Measurements from ENCODE around the gene SCD5.

Gene SCD5

DNA sequence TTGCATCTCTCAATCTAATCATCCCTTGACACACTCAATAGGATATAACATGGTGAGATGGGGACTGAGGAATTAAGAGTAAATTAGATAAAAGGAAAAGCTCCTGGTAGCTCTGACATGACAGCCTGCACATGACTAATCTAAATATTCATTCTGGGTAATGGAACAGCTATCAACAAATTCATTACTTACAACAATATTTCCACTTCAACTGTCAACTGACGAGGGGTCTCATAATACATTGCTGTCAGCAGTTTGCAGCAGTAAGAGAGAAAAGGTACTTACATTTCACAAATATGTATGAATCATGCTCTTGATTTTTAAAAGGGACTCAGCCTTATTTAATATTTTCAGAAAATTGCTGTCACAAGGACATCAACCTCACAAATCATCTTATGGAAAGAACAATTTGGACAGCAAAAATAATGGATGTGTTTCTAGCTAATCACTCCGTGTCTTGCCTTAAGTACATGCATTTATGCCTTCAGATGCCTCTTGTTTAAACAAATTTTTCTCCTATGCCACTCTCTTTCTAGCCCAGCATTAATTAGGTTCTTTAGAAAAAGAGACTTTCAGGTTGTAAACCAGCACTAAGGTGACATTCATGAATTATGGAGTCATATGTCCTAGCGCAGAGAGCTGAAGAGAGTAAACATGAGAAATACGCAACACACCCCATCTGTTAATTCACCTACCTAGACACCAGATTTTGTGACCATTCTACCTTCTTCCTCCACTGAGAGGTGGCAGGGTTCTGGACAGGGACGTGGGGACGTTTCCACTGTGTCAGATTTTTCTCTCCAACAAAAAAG is 137.2 kb downstream of the SCD5 start:
- DNase-seq (ENCODE audit: low read depth): no peak
- H3K4me3 ChIP-seq (ENCODE audit: low read depth, low read length): no peak overlapping the region

GRCh38 chr4:82652062-82652461 is 146.5 kb downstream of the SCD5 start:
- DNase-seq (ENCODE audit: low read depth): peak; percentile 9
- H3K4me3 ChIP-seq (ENCODE audit: low read depth, low read length): no peak overlapping the region

- DNase-seq (ENCODE audit: low read depth): no peak
- H3K4me3 ChIP-seq (ENCODE audit: low read depth, low read length): no peak overlapping the region
Measured at GRCh38 chr4:82650868-82651267, 147.7 kb downstream of the SCD5 start.

DNA sequence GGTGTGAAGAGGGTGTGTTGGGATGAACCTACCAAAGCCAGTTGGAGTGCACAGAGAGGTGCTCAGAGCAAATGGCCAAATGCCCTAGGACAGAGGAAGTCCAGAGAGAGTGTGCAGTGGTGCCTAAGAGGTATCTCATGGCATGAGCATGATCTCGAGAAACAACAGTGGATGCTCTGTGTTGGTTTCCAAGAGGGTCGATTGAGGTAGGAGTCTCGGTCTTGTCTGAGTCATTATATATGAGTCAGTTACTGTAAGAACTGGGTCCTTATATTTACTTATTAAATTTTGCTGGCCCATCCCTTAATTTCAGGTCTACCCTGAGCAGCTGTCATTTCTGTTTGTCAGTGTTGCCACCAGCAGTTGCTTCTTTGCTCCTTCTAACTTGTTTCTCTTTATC is 150.2 kb downstream of the SCD5 start:
- peak; percentile 12 for DNase-seq (ENCODE audit: low read depth)
- H3K4me3 ChIP-seq (ENCODE audit: low read depth, low read length): no peak overlapping the region

- no peak overlapping the region for H3K4me3 ChIP-seq (ENCODE audit: low read depth, low read length)
- no peak for DNase-seq (ENCODE audit: low read depth)
Measured at GRCh38 chr4:82645936-82646565, 152.5 kb downstream of the SCD5 start.

- DNase-seq (ENCODE audit: low read depth): no peak
- no peak overlapping the region for H3K4me3 ChIP-seq (ENCODE audit: low read depth, low read length)
Measured at GRCh38 chr4:82644734-82645126, 153.9 kb downstream of the SCD5 start.

DNA sequence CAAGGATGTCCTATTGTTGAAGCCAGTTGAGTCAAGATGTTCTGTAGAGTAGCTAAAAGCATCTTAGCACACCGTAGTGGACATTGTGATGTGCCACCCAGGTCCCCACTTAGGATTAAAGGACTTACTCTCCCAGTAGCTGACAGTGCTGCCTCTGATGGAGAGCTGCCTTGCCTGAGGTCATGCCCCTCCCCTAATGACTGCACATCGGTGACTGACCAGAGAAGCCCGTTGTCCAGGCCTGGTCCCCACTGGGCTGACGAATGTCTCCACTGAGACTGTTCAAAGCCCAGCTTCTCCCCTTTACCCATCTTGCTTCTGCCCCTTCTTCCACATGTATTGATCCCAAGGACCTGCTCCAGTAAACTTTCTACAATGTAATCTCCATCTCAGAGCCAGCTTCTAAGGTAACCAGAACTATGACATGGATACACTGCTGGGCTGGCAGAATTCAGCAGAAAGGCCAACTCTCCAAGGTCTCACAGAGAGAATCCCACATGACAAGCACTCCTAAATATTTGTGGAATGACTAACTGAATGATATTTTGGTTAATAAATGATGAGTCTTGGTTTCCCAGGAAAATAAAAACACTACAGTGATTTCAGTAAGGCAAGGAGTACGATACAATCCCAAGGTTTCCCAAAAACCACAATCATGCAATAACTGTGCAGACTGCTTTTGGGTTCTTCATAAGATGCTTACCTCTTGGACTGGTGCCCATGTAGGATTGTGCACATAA is 154.4 kb downstream of the SCD5 start:
- peak; percentile 10 for DNase-seq (ENCODE audit: low read depth)
- H3K4me3 ChIP-seq (ENCODE audit: low read depth, low read length): no peak overlapping the region

- no peak overlapping the region for H3K4me3 ChIP-seq (ENCODE audit: low read depth, low read length)
- DNase-seq (ENCODE audit: low read depth): no peak
Measured at GRCh38 chr4:82642331-82642730, 156.3 kb downstream of the SCD5 start.

DNA sequence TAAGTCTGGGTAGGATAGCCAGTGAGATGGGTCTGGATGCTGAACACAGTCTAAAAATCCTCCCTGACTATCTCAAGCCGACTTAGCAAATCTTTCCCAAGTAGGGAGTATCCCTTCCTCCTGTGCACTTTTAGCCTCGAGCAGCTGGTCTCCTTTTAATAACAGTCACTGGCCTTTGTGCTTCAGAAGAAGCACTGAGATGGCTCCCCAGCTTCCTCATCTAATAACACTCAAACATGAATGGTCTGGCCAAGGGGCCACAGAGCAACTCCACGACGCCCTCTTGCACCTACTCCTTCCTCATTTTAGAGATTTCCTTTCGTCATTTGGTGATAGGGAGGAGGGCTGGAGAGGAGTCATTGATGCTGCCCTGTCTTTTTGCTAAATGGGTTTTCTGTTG is 158.1 kb downstream of the SCD5 start:
- no peak for DNase-seq (ENCODE audit: low read depth)
- no peak overlapping the region for H3K4me3 ChIP-seq (ENCODE audit: low read depth, low read length)

- no peak for DNase-seq (ENCODE audit: low read depth)
Measured at GRCh38 chr4:82639971-82640370, 158.6 kb downstream of the SCD5 start.

DNA sequence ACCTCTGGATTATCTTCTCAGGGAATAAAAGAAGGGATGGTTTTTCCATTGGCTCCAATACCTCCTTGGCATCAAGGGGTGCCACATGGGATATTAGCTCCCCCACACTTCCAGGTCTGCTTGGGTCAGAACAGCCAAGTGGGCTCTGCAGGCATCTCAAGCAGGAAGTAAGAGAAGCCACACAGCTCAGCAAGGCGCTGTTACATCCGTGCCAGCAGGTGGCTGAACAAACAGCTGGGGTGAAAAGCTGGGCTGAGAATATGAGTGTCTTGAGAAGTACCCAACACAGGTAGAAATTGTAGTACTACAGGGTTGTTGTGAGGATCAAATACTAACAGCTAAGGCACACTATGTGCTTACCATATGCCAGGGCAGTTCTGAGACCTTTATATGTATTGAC is 160.1 kb downstream of the SCD5 start:
- no peak for DNase-seq (ENCODE audit: low read depth)
- H3K4me3 ChIP-seq (ENCODE audit: low read depth, low read length): no peak overlapping the region

More at GRCh38 chr4:82639971-82640370, 158.6 kb downstream of the SCD5 start:
- H3K4me3 ChIP-seq (ENCODE audit: low read depth, low read length): no peak overlapping the region

GRCh38 chr4:82630079-82630478 is 168.5 kb downstream of the SCD5 start:
- no peak overlapping the region for H3K4me3 ChIP-seq (ENCODE audit: low read depth, low read length)
- no peak for DNase-seq (ENCODE audit: low read depth)

- DNase-seq (ENCODE audit: low read depth): peak; percentile 29
- H3K4me3 ChIP-seq (ENCODE audit: low read depth, low read length): no peak overlapping the region
Measured at GRCh38 chr4:82629238-82630000, 169.2 kb downstream of the SCD5 start.

DNA sequence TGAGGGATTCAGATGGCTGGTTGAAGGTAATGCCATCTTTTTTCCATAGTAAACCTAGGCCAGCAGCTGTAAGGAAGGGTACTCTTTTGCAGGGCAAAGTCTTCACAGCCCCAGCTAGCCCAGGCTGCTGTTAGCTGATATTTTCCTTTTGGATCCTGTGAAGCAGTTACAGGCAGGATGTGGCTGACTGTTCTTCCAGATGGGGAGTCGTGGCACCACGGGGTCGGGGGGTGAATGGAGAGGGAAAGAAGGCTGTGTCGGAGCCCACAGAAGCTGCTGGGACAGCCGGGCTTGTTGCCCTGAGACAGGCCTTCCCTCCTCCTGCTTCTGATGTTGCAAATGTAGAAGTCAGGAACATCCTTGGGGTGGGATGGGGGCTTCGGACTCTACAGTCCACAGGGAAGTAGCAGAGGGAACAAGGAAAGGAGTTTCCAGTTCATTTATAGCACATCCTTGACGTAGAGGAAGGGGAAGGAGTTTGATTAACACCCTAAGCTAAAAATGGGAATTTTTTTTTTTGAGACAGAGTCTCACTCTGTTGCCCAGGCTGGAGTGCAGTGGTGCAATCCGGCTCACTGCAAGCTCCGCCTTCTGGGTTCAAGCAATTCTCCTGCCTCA is 172.2 kb downstream of the SCD5 start:
- no peak overlapping the region for H3K4me3 ChIP-seq (ENCODE audit: low read depth, low read length)
- no peak for DNase-seq (ENCODE audit: low read depth)

DNA sequence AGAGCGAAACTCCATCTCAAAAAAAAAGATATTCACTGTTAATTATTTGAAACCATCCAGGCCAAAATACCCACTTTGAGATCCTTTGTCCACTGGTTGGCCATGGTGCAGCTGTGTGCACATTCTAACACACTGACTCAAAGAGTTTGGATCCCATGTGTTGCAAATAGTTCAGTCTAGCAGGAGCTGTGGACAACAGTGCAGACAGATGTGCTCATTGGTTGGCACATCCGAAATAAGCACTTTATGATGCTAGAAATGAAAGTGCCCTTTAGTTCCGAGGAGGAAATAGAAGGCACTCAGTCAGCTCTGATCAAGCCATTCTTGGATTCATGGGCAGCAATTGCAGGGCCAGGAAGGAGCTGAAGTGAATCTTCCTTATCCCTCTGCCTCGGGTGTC is 173.8 kb downstream of the SCD5 start:
- no peak overlapping the region for H3K4me3 ChIP-seq (ENCODE audit: low read depth, low read length)
- DNase-seq (ENCODE audit: low read depth): no peak

- H3K4me3 ChIP-seq (ENCODE audit: low read depth, low read length): no peak overlapping the region
- no peak for DNase-seq (ENCODE audit: low read depth)
Measured at GRCh38 chr4:82623121-82623683, 175.4 kb downstream of the SCD5 start.

- no peak overlapping the region for H3K4me3 ChIP-seq (ENCODE audit: low read depth, low read length)
- DNase-seq (ENCODE audit: low read depth): no peak
Measured at GRCh38 chr4:82621251-82621650, 177.3 kb downstream of the SCD5 start.

DNA sequence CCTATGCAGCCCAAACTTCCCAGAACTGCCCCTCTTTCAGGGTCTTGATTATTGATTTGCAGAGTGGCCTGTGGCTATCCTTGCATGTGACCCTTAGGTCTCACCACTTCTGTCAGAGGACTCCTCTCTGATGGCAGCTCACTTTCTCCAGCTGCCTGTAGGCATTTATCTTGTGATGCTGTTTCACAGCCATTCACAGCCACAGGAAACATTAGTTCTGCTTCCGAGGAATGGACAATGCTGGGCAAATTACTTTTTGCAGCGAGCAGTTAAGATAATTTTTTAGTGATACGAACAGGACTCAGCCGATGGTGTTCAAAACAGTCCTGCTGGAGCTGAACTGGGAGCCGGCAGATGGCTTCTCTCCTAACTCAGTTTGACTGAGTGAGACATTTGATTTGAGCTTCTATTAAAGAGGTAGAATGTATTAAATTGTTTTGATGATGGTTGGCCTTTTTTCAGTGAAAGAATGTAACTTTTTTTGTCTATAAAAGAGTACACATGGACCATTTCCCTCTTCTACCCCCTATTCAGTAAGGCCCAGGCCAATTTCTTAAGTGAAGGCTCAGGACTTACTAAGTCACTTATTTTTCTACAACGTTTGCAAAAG is 178.4 kb downstream of the SCD5 start:
- DNase-seq (ENCODE audit: low read depth): no peak
- H3K4me3 ChIP-seq (ENCODE audit: low read depth, low read length): no peak overlapping the region

All from skeletal muscle cell (primary cell).